Gastrocnemius medialis (tissue), 4 donors: Measurements from ENCODE around the gene RWDD1.

Experiments
- CTCF ChIP-seq, 5 experiments: fragments of 450-650 bp in 3 of 5; fragments of 200-600 bp in 2 of 5; sonication (generic) in 2 of 5; IDR thresholded peaks in 4 of 5; conservative IDR thresholded peaks in 1 of 5; 1 replicate in 4 of 5; 2 replicates in 1 of 5; pipeline ENCODE4 v1.5.1; 2016 to 2019; ENCODE audit warnings: antibody characterized with exemption in 5 of 5, mild to moderate bottlenecking in 3 of 5, moderate library complexity in 3 of 5
- POLR2A ChIP-seq, 2 donors: fragments of 450-650 bp; IDR thresholded peaks; one replicate each; pipeline ENCODE4 v1.6.1; 2017; ENCODE audit warnings: antibody characterized with exemption in 2 of 2, mild to moderate bottlenecking in 2 of 2, moderate library complexity in 2 of 2

GRCh38 chr6:116572162-116572561 lies 858 bp downstream of the RWDD1 start:
- no peak for TF ChIP-seq POLR2A (IDR thresholded peaks at IDR 0.05)
- no peak for TF ChIP-seq CTCF (IDR thresholded peaks at IDR 0.05 in 4 of 5, conservative IDR thresholded peaks at IDR 0.05 in 1 of 5)
